HG03280 (cell line): ENCODE measurements around the gene ALCAM.

Source experiments
- ATAC-seq: cut with Tn5 transposase; IDR thresholded peaks from one replicate; pipeline ENCODE4 v1.9.1; 2021; ENCODE audit warnings: mild to moderate bottlenecking, moderate library complexity; ENCODE audit not compliant: unreplicated experiment

The ALCAM gene

DNA sequence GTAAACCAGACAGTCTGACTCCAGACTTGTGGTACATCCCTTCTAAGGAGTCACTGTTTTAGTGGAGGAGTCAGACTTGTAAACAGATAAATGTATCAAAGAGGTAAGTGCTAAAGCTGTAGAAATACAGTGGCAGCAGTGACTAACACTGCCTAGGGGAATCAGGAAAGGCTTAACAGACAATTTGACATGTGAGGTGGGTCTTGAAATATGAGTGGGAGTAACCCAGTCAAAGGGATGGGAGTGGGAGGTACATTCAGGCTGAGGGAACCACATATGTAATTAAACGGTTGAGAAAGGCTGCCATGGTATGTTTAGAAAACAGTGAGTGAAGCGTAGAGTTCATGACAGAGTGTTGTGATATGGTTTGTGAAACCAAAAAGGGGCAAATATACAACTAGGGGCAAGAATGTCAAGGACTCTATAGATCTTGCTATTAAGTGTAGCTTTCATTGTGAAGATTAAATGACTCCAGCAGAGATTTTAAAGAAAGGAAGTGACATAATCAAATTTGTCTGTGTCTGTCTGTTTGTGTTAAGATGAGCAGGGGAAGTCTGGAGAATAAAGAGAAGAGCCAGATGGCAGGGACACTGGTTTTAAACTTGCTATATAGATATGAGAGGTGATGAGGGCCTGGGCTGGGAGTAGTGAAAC, 11.2 kb upstream of the ALCAM start:
- ATAC-seq, result no peak

DNA sequence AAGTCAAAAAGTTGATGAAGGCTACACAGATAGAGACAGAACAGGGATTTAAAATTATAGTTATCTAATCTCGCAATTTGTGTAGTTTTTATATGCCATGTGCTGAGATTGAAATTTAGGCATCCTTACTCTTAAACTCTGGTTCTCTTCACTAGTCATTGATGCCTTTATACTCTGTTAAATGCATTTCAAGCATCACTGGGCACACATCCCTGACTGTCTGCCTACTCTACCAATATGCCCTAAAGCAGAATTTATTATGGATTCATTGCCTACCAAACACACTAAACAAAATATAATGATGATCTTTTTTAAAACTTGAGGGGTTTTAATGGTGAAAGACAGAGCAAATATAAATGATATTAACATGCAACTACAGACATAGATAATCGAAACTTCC, 10.3 kb upstream of the ALCAM start:
- no peak for ATAC-seq

DNA sequence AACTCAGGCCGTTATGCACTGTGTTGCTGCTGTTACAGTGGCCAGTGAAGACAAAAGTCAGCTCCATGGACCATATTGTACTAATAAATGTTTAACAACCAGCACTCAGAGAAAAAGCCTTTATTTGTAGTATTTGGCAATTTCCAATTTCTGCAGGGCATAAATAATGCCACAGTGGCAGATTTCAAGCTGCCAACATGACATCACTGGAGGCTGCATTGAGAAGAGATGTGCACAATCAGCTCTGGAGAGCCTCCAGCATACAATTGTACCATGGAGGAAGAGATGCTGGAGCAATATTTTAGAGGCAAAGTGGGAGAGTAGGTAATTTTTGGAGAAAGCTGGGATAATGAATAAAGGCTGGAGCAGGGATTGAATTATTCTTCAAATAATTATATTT, 9.7 kb upstream of the ALCAM start:
- ATAC-seq, result no peak

DNA sequence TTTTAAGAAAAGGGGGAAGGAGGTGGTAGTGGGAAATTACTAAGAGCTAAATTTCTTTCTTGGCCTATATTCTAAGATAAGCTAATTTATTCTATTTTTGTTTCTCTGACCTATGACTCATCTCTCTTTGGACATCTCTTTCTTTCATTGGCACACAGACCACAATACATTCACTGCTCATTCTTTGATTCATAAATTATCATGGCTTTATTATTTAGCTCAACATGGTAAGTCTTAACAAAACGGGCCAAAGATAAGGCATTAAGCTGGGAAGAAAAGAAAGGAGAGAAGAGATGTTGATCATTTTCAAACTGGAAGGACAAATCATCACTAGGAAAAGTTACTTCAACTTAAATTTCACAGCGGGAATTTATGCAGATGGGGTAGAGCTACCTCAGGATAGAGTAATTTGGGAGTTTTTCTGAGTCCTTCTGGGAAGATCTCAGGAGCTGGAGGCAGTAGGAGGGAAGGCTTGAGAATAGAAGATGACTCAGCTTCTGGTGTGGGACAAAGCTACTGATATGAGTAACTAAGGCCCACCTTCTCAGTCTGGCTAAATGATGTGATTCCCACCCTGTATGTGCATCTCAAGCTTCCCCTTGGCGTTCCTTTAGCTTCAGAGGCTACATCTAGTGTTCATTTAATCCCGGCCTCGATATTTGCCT, 7.5 kb upstream of the ALCAM start:
- ATAC-seq, result no peak

DNA sequence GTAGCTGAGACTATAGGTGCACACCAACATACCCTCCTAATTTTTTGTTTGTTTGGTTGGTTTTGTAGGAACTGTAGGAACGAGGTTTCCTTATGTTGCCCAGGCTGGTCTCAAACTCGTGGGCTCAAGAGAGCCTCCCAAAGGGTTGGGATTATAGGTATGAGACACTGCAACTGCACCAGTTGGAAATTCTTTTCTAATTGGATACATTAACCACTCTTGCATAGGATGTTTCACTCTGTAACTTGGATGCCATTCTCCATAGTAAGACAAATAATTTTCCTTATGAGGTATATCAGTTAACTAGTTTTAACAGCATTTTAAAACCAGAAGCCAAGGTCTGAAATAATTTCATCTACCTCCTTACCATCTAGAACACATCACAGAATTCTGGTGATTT, 6.7 kb upstream of the ALCAM start:
- ATAC-seq, result no peak

DNA sequence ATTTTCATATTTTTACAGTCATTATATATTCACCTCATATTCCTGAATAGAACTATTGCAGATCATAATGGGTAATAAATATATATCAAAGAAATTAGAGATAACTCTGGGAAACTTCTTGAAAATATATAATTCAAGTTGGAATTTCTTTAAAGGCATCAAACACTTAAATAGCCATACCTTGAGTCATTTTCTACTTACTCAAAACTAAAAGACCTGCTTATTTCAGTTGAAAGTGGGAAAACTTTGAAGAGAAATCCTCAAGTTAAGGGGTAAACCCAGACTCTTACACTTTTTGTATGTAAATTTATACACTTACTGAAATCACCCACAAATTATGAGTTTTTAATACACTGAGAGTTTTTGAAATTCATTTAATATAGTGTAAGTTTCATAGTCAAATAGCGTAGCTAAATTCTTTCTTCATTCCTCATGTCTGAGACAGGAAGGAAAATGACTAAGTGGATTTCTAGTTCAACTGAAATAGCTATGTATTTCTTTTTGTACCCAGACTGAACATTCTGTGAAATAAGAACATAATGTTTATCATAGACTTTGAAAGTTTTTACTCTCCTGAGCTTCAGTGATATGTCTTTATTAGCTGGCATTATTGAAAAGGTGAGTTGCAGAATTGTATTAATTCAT, 4.6 kb upstream of the ALCAM start:
- ATAC-seq, result no peak

DNA sequence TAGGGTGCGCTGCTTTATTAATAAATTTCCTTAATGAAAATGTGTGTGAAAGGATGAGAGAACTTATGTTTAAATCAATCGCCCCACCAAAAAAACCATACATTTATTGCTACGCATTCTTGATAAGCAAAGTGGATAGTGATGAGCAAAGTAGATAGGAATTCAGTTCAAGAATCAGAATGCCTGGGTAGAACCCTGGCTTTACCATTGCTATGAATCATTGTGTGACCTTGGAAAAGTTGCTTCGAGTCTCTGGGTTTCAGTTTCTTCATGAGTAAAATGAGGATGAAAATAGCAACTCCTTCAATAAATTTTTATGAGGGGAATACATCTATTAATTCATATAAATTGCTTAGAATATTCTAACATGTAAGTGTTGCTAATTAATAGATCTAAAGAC, 2.6 kb upstream of the ALCAM start:
- ATAC-seq, result no peak

DNA sequence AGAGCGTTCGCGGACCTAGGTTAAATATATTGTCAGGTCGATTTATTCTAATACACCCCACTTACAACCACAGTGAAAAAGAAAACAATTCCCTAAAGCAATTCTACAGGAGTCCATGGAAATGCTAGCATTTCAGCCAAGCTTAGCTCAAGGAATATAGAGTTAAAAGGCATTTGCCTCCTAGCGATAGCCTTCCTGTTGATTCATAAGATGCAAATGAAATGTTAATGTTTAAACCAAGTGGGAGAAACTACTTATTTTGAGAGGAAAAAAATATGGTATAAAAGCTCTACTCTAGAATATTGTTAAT, 1.7 kb upstream of the ALCAM start:
- no peak for ATAC-seq

DNA sequence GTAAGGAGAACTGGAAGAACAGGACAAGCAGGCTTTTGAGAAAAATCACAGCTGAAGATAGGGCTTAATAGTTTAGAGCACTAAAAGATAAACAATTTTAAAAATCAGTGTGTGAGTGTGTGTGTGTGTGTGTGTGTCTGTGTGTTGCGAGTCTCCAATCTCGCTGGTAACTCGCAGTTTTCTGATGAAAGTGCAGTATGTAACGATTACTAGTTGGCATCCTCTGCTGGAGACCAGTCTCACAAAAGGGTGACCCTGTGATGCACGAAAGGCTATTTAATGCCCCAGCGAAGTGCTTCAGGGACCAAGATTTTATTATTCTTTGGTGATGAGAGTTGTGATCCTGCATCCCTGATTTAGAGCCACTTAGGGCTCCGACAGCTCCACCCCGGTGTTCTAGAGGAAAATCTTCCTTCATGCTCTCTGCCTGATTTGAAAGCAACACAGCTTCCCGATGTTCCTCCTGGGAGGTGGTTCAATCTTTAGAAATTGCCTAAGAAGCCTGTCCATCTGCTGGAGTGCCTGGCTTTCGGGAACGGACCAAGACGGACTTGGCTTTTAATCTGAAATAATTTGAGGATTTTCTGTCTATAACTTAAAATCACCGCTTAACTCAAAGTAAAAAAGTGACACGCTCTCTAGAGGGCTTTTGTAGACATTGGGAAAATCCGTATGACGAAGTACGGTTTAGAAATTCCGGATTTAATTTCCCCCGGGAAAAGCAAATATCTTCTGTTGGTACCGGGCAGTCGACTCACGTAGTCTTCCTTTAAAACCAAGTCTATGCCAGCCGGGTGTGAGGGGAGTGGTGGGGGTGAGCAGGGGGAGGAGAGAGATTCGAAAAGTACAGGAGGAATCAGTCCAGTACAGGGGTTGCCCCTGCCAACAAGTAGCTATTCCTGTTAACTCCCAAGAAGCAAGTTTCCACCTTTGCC, 1.1 kb upstream of the ALCAM start:
- no peak for ATAC-seq

DNA sequence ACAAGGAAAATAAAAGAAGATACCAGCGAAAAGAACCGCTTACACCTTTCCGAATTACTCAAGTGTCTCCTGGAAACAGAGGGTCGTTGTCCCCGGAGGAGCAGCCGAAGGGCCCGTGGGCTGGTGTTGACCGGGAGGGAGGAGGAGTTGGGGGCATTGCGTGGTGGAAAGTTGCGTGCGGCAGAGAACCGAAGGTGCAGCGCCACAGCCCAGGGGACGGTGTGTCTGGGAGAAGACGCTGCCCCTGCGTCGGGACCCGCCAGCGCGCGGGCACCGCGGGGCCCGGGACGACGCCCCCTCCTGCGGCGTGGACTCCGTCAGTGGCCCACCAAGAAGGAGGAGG, 325 bp downstream of the ALCAM start:
- no peak for ATAC-seq

DNA sequence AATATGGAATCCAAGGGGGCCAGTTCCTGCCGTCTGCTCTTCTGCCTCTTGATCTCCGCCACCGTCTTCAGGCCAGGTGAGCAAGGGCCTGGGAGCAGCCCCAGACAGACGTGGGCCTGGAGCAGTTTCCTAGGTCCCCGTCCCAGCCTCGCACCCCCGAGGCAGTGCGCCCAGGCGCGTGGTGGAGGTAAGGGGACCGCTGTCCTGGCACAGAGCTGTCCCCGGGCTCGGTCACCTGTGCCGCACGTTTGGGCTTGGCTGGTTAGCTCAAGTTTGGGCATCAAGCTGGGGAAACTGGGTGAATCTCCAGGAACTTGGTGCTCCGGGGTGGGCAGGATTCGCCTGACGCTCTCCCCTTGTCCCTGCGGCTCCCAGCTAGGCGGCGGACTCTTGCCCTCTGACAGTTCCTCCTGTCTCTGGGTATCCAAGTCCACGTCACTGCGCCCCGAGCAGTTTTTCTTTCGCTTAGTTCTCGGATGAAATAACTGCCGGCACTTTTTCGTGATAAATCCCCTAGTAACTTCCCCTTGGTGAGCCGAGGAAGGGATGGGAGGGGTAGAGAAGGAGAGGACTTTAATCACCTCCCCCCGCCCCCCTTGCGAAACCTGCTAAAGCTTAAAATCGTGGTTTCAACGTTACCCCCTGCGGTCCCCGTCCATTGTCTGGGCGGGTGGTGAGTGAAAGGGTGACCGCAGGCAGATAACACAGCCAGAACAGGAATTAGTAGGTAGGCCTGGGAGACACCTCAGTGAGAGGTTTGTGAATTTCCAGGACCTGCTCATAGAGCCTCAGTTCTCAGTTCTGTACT, 901 bp downstream of the ALCAM start:
- ATAC-seq, result peak; percentile 19

DNA sequence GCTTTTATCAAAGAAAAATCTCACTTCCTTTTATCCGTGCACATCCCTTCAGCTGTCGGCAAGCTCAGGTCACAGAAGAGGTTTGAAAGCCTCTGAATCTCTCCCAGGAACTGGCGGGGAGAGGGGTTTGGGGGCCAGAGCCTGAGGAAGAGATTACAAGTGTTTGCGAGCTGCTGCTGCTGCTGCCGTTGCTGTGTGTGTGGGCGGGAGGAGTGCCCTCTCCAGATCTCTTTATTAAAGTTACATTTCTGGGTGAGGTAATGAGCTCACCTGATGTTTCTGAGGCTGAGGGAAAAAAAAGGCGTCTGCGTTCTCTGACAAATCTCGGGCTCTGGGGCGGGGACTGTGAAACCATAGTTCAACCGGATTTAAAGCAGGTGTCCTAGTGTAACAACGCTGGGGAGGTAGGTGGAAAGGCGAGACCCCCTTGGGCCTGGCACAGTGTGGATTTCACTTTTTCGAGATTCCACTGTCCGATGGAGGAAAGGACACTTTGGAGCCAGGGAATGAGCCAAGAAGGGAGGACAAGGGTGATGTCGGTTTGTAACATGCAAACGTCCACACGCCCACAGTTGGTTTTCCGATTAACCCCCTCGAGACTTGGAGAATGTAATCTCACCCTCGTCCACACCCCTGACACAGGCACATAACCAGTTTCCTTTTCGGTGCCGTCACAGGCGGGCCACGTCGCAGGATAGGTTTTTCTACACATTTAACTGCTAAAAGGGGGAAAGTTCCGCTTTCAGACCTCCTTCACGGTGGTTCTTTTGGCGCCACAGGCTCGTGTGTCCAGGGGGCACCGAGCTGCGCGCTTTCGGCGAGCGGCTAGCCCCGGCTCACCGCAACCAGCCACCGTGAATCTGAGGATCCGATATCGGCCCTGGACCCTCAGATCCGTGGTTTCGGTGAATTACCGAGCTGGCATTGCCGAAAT, 2.1 kb downstream of the ALCAM start:
- ATAC-seq, result peak; percentile 27

DNA sequence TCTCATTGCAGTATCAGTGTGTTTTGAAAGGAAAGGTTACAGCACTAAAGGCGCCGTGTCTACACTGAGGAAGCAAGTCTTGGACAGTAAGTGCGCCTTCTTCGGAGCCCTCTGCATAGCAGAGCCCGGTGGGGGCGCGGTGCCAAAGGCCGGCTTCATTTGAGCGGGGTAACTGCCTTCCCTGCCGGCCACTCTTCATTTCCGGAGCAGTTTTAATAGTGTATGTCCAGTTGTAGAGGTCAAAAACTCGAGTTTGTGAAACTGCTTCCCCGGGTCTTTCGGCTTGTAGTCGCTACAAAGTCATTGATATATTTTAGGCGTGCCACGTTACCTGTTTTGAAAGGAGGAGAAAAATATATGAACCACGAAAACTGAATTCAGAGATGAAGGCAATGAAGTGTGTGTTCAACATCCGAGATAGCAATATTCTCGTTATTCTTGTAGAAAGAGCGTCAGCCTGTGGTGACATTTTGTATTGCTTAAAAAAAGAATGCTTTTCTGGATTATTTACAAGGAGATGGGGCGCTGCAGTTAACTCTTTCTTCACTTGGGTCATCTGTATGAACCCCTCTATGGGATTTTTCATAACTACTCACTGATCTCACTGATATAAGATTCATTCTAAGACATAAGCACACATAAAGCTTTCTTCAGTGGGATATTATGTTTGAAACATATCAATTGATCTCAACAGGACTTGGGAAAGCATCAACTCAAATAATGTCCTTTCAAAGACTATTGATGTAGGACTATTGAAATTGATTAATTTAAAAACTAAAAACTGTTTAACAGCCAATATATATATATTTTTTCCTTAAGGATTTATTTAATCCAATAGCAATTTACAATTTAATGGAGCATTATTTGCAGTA, 3.0 kb downstream of the ALCAM start:
- peak; percentile 22 for ATAC-seq

DNA sequence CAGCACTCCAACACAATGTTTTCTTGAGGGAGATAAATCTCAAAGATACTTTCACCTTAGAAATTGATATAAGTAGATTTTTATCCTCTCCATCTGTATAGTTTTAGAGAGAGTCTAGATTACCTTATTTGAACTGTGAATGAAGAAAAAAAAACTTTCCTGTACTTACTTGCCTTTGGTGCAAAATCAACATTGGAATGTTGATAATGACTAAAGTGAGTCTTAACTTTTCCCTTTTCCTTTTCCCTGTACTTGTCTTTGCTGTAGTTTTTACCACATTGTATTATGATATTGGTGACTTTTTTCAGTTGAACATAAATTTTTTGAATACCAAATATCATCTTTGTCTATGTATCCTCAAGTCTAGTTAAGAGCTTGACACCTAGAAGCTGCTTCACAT, 6.7 kb downstream of the ALCAM start:
- ATAC-seq, result no peak

DNA sequence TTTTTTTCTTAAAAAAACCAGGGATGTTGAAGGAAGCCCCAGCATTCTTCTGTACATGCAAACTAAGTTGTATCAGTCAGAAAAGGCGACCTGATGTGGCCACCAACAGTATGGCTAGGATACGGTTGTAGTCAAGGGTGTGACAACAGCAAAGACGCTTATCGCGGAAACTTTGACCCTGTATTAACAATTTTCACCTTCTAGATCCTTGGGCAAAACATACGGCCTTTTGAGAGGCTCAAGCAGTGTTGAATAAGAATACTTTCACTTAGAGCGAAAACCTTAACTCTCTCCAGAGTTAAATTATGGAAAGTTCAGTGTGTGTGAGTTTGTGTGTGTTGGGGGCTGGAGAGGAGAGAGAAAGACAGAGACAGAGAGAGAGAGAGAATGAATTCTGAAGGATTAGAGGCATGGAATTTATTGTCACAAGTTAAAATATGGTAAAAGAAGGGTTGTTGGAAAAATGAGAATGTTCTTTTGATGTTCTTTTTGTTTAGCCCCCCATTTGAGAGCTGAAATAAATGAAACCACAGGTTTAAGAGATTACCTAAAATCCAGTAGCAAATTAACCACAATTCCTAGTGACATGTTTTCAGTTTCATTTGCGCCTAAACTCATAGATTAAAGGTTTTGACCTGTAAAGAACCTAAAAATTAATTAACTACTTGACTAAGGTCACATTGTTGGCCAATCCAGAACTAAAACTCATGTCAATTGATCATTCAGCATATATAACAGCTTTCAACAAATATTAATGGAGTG, 9.2 kb downstream of the ALCAM start:
- no peak for ATAC-seq

DNA sequence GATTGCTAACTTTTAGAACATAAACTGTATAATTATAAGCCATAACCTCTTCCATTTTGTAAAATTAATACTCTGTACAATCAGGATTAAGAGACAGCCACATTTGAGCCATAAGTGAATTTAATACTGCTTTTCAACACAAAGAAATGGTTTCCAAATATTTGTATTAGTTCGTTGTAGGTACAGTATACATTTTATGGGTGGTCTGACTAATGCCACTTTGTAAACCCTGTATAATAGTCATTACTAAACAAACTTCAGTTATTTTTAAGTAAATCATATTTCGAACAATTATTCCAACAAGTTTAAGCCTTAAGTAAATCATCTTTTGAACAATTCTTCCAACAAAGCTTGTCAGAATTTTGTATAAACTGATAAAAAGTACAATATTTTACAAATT, 11.0 kb downstream of the ALCAM start:
- ATAC-seq, result no peak

DNA sequence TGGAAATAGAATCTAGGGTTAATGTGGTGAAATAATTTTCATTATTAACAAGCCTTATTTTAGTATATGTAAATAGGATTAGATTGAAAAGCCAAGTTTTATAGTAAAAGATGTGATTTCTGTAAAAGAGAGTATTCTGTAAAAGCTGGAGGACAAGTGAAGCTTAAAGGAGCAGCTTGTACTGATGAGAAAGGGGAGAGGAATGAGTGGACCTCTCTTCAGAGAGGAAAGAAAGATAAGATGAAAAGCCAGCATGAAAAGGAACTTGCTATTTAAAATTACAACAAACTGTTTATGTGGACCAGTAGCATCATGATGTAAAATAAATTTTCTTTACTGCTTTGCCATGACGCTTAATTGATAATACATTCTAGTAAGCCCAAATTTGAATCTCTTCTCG, 18.5 kb downstream of the ALCAM start:
- no peak for ATAC-seq
